Activated naive CD4-positive, alpha-beta T cell treated with anti-CD3 and anti-CD28 coated beads, Interleukin-2, amount 50 U/mL, for 16 hours (primary cell): ENCODE measurements around the gene ERCC2.

ENCODE experiments used
- DNase-seq: peaks from one replicate; pipeline ENCODE4 v3.0.0-alpha.2; 2020

Gene ERCC2

GRCh38 chr19:45400192-45400591, 29.8 kb upstream of the ERCC2 start:
- no peak for DNase-seq

- no peak for DNase-seq
Measured at GRCh38 chr19:45395821-45396617, 25.6 kb upstream of the ERCC2 start.

- no peak for DNase-seq
Measured at GRCh38 chr19:45391871-45392665, 21.7 kb upstream of the ERCC2 start.

- no peak for DNase-seq
Measured at GRCh38 chr19:45391346-45391745, 21.0 kb upstream of the ERCC2 start.

- no peak for DNase-seq
Measured at GRCh38 chr19:45385392-45386221, 15.2 kb upstream of the ERCC2 start.

- DNase-seq: no peak
Measured at GRCh38 chr19:45382426-45382825, 12.1 kb upstream of the ERCC2 start.

- no peak for DNase-seq
Measured at GRCh38 chr19:45380107-45380506, 9.7 kb upstream of the ERCC2 start.

- DNase-seq: no peak
Measured at GRCh38 chr19:45376045-45376724, 5.8 kb upstream of the ERCC2 start.

GRCh38 chr19:45368737-45369340, 1.5 kb downstream of the ERCC2 start:
- DNase-seq: no peak

- DNase-seq: no peak
Measured at GRCh38 chr19:45368127-45368526, 2.2 kb downstream of the ERCC2 start.

- no peak for DNase-seq
Measured at GRCh38 chr19:45364696-45365095, 5.7 kb downstream of the ERCC2 start.

GRCh38 chr19:45363861-45364459, 6.4 kb downstream of the ERCC2 start:
- DNase-seq: no peak

GRCh38 chr19:45362291-45362690, 8.1 kb downstream of the ERCC2 start:
- no peak for DNase-seq

- DNase-seq: no peak
Measured at GRCh38 chr19:45361608-45362007, 8.8 kb downstream of the ERCC2 start.

GRCh38 chr19:45358213-45358792, 12.1 kb downstream of the ERCC2 start:
- DNase-seq: no peak

- DNase-seq: no peak
Measured at GRCh38 chr19:45357445-45357783, 13.0 kb downstream of the ERCC2 start.

GRCh38 chr19:45356760-45357444, 13.5 kb downstream of the ERCC2 start:
- DNase-seq: no peak

- DNase-seq: no peak
Measured at GRCh38 chr19:45355910-45356309, 14.5 kb downstream of the ERCC2 start.

GRCh38 chr19:45355402-45355801, 15.0 kb downstream of the ERCC2 start:
- no peak for DNase-seq

- no peak for DNase-seq
Measured at GRCh38 chr19:45354241-45354842, 16.0 kb downstream of the ERCC2 start.
